ENCODE results near the gene EPS15.

Gene EPS15

GRCh38 chr1:51310871-51311613 lies 208.0 kb downstream of the EPS15 start:
- DNase-seq = no peak

GRCh38 chr1:51309291-51309690 lies 209.8 kb downstream of the EPS15 start:
- no peak for DNase-seq

- DNase-seq = no peak
Observed at GRCh38 chr1:51308636-51309035, 210.4 kb downstream of the EPS15 start.

- no peak for DNase-seq
Observed at GRCh38 chr1:51306950-51307349, 212.1 kb downstream of the EPS15 start.

GRCh38 chr1:51305371-51305823 lies 213.7 kb downstream of the EPS15 start:
- DNase-seq = no peak

GRCh38 chr1:51304360-51304759 lies 214.7 kb downstream of the EPS15 start:
- DNase-seq = no peak
